A673 (cell line): ENCODE data around the gene ENDOG. TPM values are rescaled to one million over a fixed set of nuclear protein-coding genes. Genes with fewer than 3 reads are reported as not detected.
"Not testable (repeated sequence)": the region's sequence is repeated elsewhere in the genome, so short reads cannot be mapped to it uniquely, and the experiment has no call there.

Source experiments
- BruUV-seq: library from RNA; stranded (reverse); fragments of 400-500 nt; replicated peaks from 2 replicates; lab custom pipeline; 2021; lab: Mats Ljungman, UMichigan
- CTCF ChIA-PET: fragments of 300-600 bp; sonication (Branson Sonifier 250); formaldehyde crosslinking; loops from one replicate; lab custom pipeline; 2022; ENCODE audit warnings: antibody characterized with exemption; lab: Charles Lee
- POLR2A ChIA-PET: fragments of 300-600 bp; sonication (Branson Sonifier 250); formaldehyde crosslinking; loops from one replicate; lab custom pipeline; 2022; ENCODE audit warnings: antibody characterized with exemption; ENCODE audit not compliant: low non-redundant PET; lab: Charles Lee
- DNase-seq: peaks from one replicate; pipeline ENCODE4 v3.0.0-alpha.2; 2015; ENCODE audit warnings: low spot score
- H3K27ac ChIP-seq: fragments of 200-600 bp; sonication (generic); 2 replicates; pipeline ENCODE4 v1.5.1; 2016; ENCODE audit warnings: mixed run types, low read depth, mild to moderate bottlenecking, mixed read lengths, antibody characterized with exemption, low read length; ENCODE audit not compliant: poor library complexity, severe bottlenecking
- H3K27me3 ChIP-seq: fragments of 200-600 bp; sonication (generic); replicated peaks from 2 replicates; pipeline ENCODE4 v1.6.1; 2017; ENCODE audit warnings: mixed run types, low read depth, mild to moderate bottlenecking, mixed read lengths, antibody characterized with exemption, low read length; ENCODE audit not compliant: insufficient read depth, poor library complexity
- H3K36me3 ChIP-seq: fragments of 200-600 bp; sonication (generic); 2 replicates; pipeline ENCODE4 v1.6.1; 2016; ENCODE audit warnings: mixed run types, mild to moderate bottlenecking, mixed read lengths, antibody characterized with exemption, low read length; ENCODE audit not compliant: insufficient read depth, poor library complexity, severe bottlenecking
- H3K4me1 ChIP-seq: fragments of 200-600 bp; sonication (generic); 2 replicates; pipeline ENCODE4 v1.6.1; 2017; ENCODE audit warnings: mixed run types, mild to moderate bottlenecking, mixed read lengths, antibody characterized with exemption, low read length; ENCODE audit not compliant: insufficient read depth, poor library complexity, severe bottlenecking
- H3K4me3 ChIP-seq: fragments of 200-600 bp; sonication (generic); 2 replicates; pipeline ENCODE4 v1.5.1; 2016; ENCODE audit warnings: low read depth, mixed run types, mild to moderate bottlenecking, mixed read lengths, low read length; ENCODE audit not compliant: poor library complexity, severe bottlenecking
- H3K9me3 ChIP-seq: fragments of 200-600 bp; sonication (generic); 2 replicates; pipeline ENCODE4 v1.6.1; 2016; ENCODE audit warnings: mixed run types, low read depth, mild to moderate bottlenecking, mixed read lengths, antibody characterized with exemption, low read length; ENCODE audit not compliant: poor library complexity, severe bottlenecking
- EZH2 ChIP-seq: fragments of 200-600 bp; sonication (generic); IDR thresholded peaks from 2 replicates; pipeline ENCODE4 v1.6.1; 2017; ENCODE audit warnings: borderline replicate concordance, low read depth, mild to moderate bottlenecking, mixed read lengths, antibody characterized with exemption, low read length; ENCODE audit not compliant: poor library complexity, severe bottlenecking
- intact Hi-C: fragments of 100-400 bp; cut with micrococcal nuclease; formaldehyde crosslinking; loops from one replicate; pipeline ENCODE4 v1.10.0; 2022; ENCODE audit not compliant: unreplicated experiment
- total RNA-seq: library from RNA; stranded (reverse); gene quantifications from 2 replicates; pipeline ENCODE4 v1.2.3, GENCODE V29; 2021
- TF ChIP-seq, protein P1 (sequence below): fragments of 300-800, 200-600 bp; sonication (generic); conservative IDR thresholded peaks from 2 replicates; pipeline ENCODE4 v1.5.1; 2017; ENCODE audit warnings: low read depth, mild to moderate bottlenecking, antibody characterized with exemption, low read length, moderate library complexity, mixed read lengths

Gene ENDOG
- total RNA-seq, 1 experiment from 2014 or later: 46.7 TPM

DNA sequence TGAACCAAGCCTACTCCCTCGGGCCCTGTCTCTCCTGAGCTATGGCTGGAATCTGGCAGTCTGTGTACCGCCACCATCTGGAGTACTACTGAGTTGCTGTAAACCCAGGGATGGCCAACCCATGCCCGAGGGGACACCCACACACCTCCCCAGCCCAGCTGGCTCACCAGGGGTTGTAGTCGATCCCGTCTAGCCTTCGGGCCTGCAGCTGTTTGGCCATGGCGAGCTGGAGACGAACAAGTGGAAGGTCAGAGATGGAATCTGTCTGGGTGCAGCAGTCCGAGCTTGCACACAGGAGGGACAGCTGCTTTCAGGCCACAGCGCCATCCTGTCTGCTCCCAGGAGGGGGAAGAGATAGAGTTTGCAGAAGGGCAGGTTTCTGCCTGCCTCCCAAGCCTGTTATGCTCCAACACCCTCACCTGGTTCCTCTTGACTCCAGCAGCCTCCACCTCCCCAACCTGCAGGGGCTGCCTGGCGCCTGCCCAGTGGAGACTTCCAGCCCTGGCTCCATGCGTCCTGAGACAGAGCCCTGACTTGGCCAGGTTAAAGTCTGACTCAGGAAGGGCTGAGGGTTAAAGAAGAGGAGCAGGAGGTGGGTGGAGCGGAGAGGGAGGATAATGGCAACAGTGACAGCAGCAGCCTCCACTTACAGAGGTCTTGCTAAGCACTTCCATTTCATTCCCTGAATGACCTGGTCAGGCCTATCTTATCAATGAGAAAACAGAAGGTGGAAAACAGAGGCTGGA, 27.1 kb downstream of the ENDOG start:
- CTCF ChIA-PET: no interaction called here
- intact Hi-C loops: no loop called here
- H3K27me3 ChIP-seq: no peaks in the 10 kb centered on the region
- no TSS peak for BruUV-seq
- H3K27ac ChIP-seq: no peak overlapping the region
- H3K9me3 ChIP-seq: peaks cover 4% of the 10 kb centered on the region
- no peak for DNase-seq
- POLR2A ChIA-PET: no interaction called here
- H3K4me3 ChIP-seq: no peak overlapping the region
- TF ChIP-seq, protein P1, sequence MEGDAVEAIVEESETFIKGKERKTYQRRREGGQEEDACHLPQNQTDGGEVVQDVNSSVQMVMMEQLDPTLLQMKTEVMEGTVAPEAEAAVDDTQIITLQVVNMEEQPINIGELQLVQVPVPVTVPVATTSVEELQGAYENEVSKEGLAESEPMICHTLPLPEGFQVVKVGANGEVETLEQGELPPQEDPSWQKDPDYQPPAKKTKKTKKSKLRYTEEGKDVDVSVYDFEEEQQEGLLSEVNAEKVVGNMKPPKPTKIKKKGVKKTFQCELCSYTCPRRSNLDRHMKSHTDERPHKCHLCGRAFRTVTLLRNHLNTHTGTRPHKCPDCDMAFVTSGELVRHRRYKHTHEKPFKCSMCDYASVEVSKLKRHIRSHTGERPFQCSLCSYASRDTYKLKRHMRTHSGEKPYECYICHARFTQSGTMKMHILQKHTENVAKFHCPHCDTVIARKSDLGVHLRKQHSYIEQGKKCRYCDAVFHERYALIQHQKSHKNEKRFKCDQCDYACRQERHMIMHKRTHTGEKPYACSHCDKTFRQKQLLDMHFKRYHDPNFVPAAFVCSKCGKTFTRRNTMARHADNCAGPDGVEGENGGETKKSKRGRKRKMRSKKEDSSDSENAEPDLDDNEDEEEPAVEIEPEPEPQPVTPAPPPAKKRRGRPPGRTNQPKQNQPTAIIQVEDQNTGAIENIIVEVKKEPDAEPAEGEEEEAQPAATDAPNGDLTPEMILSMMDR: 0 out of 2 replicates have a peak, but pooled peaks have one; percentile 24
- no peak for TF ChIP-seq EZH2
- H3K4me1 ChIP-seq: no peaks in the 10 kb centered on the region
- H3K36me3 ChIP-seq: no peaks in the 10 kb centered on the region

DNA sequence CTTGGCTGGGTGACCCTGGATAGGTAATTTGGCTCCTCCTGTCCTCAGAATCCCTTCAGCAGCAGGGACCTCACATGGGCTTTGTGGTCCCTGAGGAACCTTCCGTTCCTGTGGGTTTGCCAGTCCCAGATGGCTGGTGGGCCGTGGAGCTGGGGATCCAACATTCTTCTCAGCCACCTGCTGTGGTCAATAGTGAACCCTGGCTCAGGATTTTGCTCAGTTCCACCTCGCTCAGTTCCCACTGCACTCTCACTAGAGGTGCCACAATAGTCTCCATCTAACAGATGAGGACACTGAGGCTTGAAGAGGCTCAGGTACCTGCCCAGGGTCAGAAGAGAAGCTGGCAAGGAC, 28.4 kb downstream of the ENDOG start:
- CTCF ChIA-PET: no interaction called here
- Histone ChIP-seq H3K27me3 (no peaks in the 10 kb centered on the region), H3K27ac (no peak overlapping the region), H3K4me1 (no peaks in the 10 kb centered on the region), H3K9me3 (peaks cover 4% of the 10 kb centered on the region), H3K36me3 (no peaks in the 10 kb centered on the region), H3K4me3 (no peak overlapping the region)
- intact Hi-C loops: no loop called here
- no TSS peak for BruUV-seq
- no peak for DNase-seq
- TF ChIP-seq EZH2: no peak
- TF ChIP-seq, protein P1: no peak
- POLR2A ChIA-PET: no interaction called here

- DNase-seq: no peak
- no peaks in the 10 kb centered on the region for H3K27me3 ChIP-seq
- peaks cover 4% of the 10 kb centered on the region for H3K9me3 ChIP-seq
- no peaks in the 10 kb centered on the region for H3K36me3 ChIP-seq
- POLR2A ChIA-PET: no interaction called here
- CTCF ChIA-PET: no interaction called here
- H3K27ac ChIP-seq: no peak overlapping the region
- no TSS peak for BruUV-seq
- intact Hi-C loops: no loop called here
- H3K4me3 ChIP-seq: no peak overlapping the region
- TF ChIP-seq, protein P1: no peak
- no peak for TF ChIP-seq EZH2
- H3K4me1 ChIP-seq: no peaks in the 10 kb centered on the region
Observed at GRCh38 chr9:128847803-128848202, 29.5 kb downstream of the ENDOG start.

DNA sequence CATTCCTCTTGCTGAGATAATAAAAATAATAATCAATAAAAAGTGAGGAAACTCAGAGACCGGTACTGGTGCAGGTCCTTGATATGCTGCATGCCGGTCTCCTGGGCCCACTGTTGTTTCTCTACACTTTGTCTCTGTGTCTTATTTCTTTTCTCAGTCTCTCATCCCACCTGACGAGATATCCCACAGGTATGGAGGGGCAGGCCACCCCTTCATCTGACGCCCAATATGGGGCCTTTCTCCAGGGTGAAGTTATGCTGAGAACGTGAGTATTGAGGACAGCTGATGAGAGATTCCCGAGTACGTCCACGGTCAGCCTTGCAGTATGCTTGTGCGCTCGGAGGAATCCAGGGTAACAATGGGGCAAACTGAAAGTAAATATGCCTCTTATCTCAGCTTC, 32.7 kb downstream of the ENDOG start:
- BruUV-seq, CTCF ChIA-PET: not testable (repeated sequence)

More for the DNA sequence above, 32.7 kb downstream of the ENDOG start:
- H3K9me3 ChIP-seq, DNase-seq, H3K27ac ChIP-seq, H3K4me3 ChIP-seq, H3K27me3 ChIP-seq, intact Hi-C loops, H3K36me3 ChIP-seq, H3K4me1 ChIP-seq, POLR2A ChIA-PET: not testable (repeated sequence)
